ENCODE data around the gene MRPL48.
"Not testable (repeated sequence)": the region's sequence is repeated elsewhere in the genome, so short reads cannot be mapped to it uniquely, and the experiment has no call there.

Gene MRPL48

GRCh38 chr11:73839123-73839457 lies 51.4 kb downstream of the MRPL48 start:
- DNase-seq (ENCODE audit: low read depth in 2 of 2) = no peak

- DNase-seq (ENCODE audit: low read depth in 2 of 2) = no peak
Observed at GRCh38 chr11:73851046-73851764, 63.5 kb downstream of the MRPL48 start.

GRCh38 chr11:73852049-73852448 lies 64.4 kb downstream of the MRPL48 start:
- DNase-seq (ENCODE audit: low read depth in 2 of 2) = no peak

- no peak for DNase-seq (ENCODE audit: low read depth in 2 of 2)
Observed at GRCh38 chr11:73854680-73855079, 67.0 kb downstream of the MRPL48 start.

- DNase-seq (ENCODE audit: low read depth in 2 of 2) = no peak
Observed at GRCh38 chr11:73856031-73856567, 68.4 kb downstream of the MRPL48 start.

GRCh38 chr11:73859671-73860070 lies 72.0 kb downstream of the MRPL48 start:
- DNase-seq (ENCODE audit: low read depth in 2 of 2) = no peak

- DNase-seq (ENCODE audit: low read depth in 2 of 2) = no peak
Observed at GRCh38 chr11:73860202-73860601, 72.5 kb downstream of the MRPL48 start.

GRCh38 chr11:73862986-73863385 lies 75.3 kb downstream of the MRPL48 start:
- DNase-seq (ENCODE audit: low read depth in 2 of 2) = no peak

GRCh38 chr11:73866095-73866579 lies 78.5 kb downstream of the MRPL48 start:
- no peak for DNase-seq (ENCODE audit: low read depth in 2 of 2)

- no peak for DNase-seq (ENCODE audit: low read depth in 2 of 2)
Observed at GRCh38 chr11:73866586-73866996, 78.9 kb downstream of the MRPL48 start.

- no peak for DNase-seq (ENCODE audit: low read depth in 2 of 2)
Observed at GRCh38 chr11:73869332-73869949, 81.8 kb downstream of the MRPL48 start.

- DNase-seq (ENCODE audit: low read depth in 2 of 2) = no peak
Observed at GRCh38 chr11:73870261-73870660, 82.6 kb downstream of the MRPL48 start.

GRCh38 chr11:73872749-73873357 lies 85.2 kb downstream of the MRPL48 start:
- DNase-seq (ENCODE audit: low read depth in 2 of 2) = no peak

- DNase-seq (ENCODE audit: low read depth in 2 of 2) = no peak
Observed at GRCh38 chr11:73875380-73875779, 87.7 kb downstream of the MRPL48 start.

- no peak for DNase-seq (ENCODE audit: low read depth in 2 of 2)
Observed at GRCh38 chr11:73875840-73876239, 88.2 kb downstream of the MRPL48 start.

GRCh38 chr11:73876424-73877310 lies 89.0 kb downstream of the MRPL48 start, which contains the start of the genes COA4 and PAAF1:
TSS of gene COA4 (minus strand) at chr11:73876846. CDS start at chr11:73873378, 3,468 bp downstream.
TSS of gene PAAF1 (plus strand) at chr11:73876999. CDS start at chr11:73877022, 23 bp downstream.
- DNase-seq (ENCODE audit: low read depth in 2 of 2) = peak; percentile 79 to 89

GRCh38 chr11:73878771-73879170 lies 91.1 kb downstream of the MRPL48 start:
- no peak for DNase-seq (ENCODE audit: low read depth in 2 of 2)

- DNase-seq (ENCODE audit: low read depth in 2 of 2) = not testable (repeated sequence)
Observed at GRCh38 chr11:73880449-73880848, 92.8 kb downstream of the MRPL48 start.

GRCh38 chr11:73883856-73884255 lies 96.2 kb downstream of the MRPL48 start:
- DNase-seq (ENCODE audit: low read depth in 2 of 2) = no peak

- no peak for DNase-seq (ENCODE audit: low read depth in 2 of 2)
Observed at GRCh38 chr11:73888244-73888643, 100.6 kb downstream of the MRPL48 start.

- DNase-seq (ENCODE audit: low read depth in 2 of 2) = no peak
Observed at GRCh38 chr11:73889019-73889418, 101.3 kb downstream of the MRPL48 start.

- no peak for DNase-seq (ENCODE audit: low read depth in 2 of 2)
Observed at GRCh38 chr11:73889536-73889935, 101.9 kb downstream of the MRPL48 start.
